Measurements from ENCODE around the gene TNFRSF13B. TPM values are rescaled to one million over a fixed set of nuclear protein-coding genes. Genes with fewer than 3 reads are reported as not detected.

The TNFRSF13B gene
- polyA plus RNA-seq, 1 of the 3 experiments (the other 2 are of a cell fraction) = not detected

DNA sequence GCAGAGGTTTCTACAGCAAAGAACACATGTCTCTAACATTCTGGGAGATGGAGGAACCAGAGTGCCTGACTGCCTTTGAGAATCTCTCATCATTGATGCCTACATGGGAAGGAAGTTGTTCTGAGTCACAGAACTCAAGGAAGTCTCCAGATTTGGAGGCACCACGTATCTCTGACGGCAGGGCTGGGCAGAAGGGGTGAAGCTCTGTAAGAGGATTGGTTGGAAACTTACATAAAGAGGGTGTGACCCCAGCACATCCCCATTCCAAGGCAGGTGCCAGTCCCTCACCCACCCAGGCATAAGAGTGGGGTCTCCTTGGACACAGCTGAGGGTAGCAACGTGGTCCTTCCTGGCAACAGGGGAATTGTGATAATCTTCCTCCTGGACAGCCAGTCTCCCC lies 17.4 kb downstream of the TNFRSF13B start:
- no peaks in the 10 kb centered on the region for H3K9me2 ChIP-seq
- H3K36me3 ChIP-seq (replicated peaks in 1 of 2; ENCODE audit: control insufficient read depth in 1 of 2, insufficient read depth in 2 of 2, low read length in 1 of 2) = no peaks in the 10 kb centered on the region
- CTCF ChIA-PET = no interaction called here
- H3K27ac ChIP-seq (ENCODE audit: low read depth in 2 of 2, low read length in 1 of 2) = no peak overlapping the region
- peaks cover 15% of the 10 kb centered on the region; the same call in 1 of the 2 replicates for H3K27me3 ChIP-seq (ENCODE audit: insufficient read depth)
- DNase-seq = no peak
- no peak overlapping the region for H3K4me3 ChIP-seq (ENCODE audit: low read depth in 2 of 2, low read length in 1 of 2)
- H3K4me1 ChIP-seq (ENCODE audit: control insufficient read depth in 1 of 2, insufficient read depth in 2 of 2, low read depth in 1 of 2, low read length in 1 of 2) = no peaks in the 10 kb centered on the region
- TF ChIP-seq MAX (IDR thresholded peaks at IDR 0.05; ENCODE audit: low read depth) = no peak
- no peak for TF ChIP-seq USF1 (IDR thresholded peaks at IDR 0.05; ENCODE audit: borderline replicate concordance, low read depth)
- TF ChIP-seq, protein P1, sequence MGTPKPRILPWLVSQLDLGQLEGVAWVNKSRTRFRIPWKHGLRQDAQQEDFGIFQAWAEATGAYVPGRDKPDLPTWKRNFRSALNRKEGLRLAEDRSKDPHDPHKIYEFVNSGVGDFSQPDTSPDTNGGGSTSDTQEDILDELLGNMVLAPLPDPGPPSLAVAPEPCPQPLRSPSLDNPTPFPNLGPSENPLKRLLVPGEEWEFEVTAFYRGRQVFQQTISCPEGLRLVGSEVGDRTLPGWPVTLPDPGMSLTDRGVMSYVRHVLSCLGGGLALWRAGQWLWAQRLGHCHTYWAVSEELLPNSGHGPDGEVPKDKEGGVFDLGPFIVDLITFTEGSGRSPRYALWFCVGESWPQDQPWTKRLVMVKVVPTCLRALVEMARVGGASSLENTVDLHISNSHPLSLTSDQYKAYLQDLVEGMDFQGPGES (IDR thresholded peaks at IDR 0.05; ENCODE audit: low read depth, low read length) = no peak
- no peak for TF ChIP-seq JUND (IDR thresholded peaks at IDR 0.05)
- no peaks in the 10 kb centered on the region for H3K9me3 ChIP-seq
- no peak overlapping the region for H2AFZ ChIP-seq (ENCODE audit: low read depth)
- no peak overlapping the region for H3K4me2 ChIP-seq
- no peak overlapping the region for H3K9ac ChIP-seq
- POLR2A ChIA-PET = no interaction called here
- H4K20me1 ChIP-seq (ENCODE audit: insufficient read depth) = no peaks in the 10 kb centered on the region
- 0% methylated on average over 3 of the region's 3 CpGs for WGBS (ENCODE audit: low lambda C conversion rate)
- H3K79me2 ChIP-seq (ENCODE audit: insufficient read depth) = no peaks in the 10 kb centered on the region
- no peaks in the 10 kb centered on the region for H3F3A ChIP-seq (replicated peaks; ENCODE audit: insufficient read depth)

- DNase-seq = no peak
- H2AFZ ChIP-seq (ENCODE audit: low read depth) = no peak overlapping the region
- H3K4me3 ChIP-seq (ENCODE audit: low read depth in 2 of 2, low read length in 1 of 2) = no peak overlapping the region
- POLR2A ChIA-PET = no interaction called here
- H4K20me1 ChIP-seq (ENCODE audit: insufficient read depth) = no peaks in the 10 kb centered on the region
- H3K4me1 ChIP-seq (ENCODE audit: control insufficient read depth in 1 of 2, insufficient read depth in 2 of 2, low read depth in 1 of 2, low read length in 1 of 2) = no peaks in the 10 kb centered on the region
- H3K9me2 ChIP-seq = no peaks in the 10 kb centered on the region
- TF ChIP-seq, protein P2, sequence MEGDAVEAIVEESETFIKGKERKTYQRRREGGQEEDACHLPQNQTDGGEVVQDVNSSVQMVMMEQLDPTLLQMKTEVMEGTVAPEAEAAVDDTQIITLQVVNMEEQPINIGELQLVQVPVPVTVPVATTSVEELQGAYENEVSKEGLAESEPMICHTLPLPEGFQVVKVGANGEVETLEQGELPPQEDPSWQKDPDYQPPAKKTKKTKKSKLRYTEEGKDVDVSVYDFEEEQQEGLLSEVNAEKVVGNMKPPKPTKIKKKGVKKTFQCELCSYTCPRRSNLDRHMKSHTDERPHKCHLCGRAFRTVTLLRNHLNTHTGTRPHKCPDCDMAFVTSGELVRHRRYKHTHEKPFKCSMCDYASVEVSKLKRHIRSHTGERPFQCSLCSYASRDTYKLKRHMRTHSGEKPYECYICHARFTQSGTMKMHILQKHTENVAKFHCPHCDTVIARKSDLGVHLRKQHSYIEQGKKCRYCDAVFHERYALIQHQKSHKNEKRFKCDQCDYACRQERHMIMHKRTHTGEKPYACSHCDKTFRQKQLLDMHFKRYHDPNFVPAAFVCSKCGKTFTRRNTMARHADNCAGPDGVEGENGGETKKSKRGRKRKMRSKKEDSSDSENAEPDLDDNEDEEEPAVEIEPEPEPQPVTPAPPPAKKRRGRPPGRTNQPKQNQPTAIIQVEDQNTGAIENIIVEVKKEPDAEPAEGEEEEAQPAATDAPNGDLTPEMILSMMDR (IDR thresholded peaks at IDR 0.05) = no peak
- TF ChIP-seq MAX (IDR thresholded peaks at IDR 0.05; ENCODE audit: low read depth) (no peak), YY1 (IDR thresholded peaks at IDR 0.05; ENCODE audit: low read depth) (no peak), GABPA (IDR thresholded peaks at IDR 0.05; ENCODE audit: low read depth) (no peak), POLR2AphosphoS5 (IDR thresholded peaks at IDR 0.05; ENCODE audit: low read depth, low read length) (no peak), NFIC (IDR thresholded peaks at IDR 0.05; ENCODE audit: borderline replicate concordance) (no peak), SMC3 (IDR thresholded peaks at IDR 0.05; ENCODE audit: low read depth, low read length) (no peak), GATA2 (CRISPR knock-in tag; IDR thresholded peaks at IDR 0.05) (no peak), RCOR1 (IDR thresholded peaks at IDR 0.05; ENCODE audit: low read length) (no peak), FOXJ3 (CRISPR knock-in tag; IDR thresholded peaks at IDR 0.05) (no peak), PBX3 (IDR thresholded peaks at IDR 0.05) (no peak)
- TF ChIP-seq, protein P1 (IDR thresholded peaks at IDR 0.05; ENCODE audit: low read depth, low read length) = no peak
- 36% methylated on average over 9 of the region's 9 CpGs for WGBS (ENCODE audit: low lambda C conversion rate)
- H3K27ac ChIP-seq (ENCODE audit: low read depth in 2 of 2, low read length in 1 of 2) = no peak overlapping the region
- H3K79me2 ChIP-seq (ENCODE audit: insufficient read depth) = no peaks in the 10 kb centered on the region
- CTCF ChIA-PET = no interaction called here
- peaks cover 15% of the 10 kb centered on the region; the same call in 1 of the 2 replicates for H3K27me3 ChIP-seq (ENCODE audit: insufficient read depth)
- H3K9ac ChIP-seq = no peak overlapping the region
- no peaks in the 10 kb centered on the region for H3F3A ChIP-seq (replicated peaks; ENCODE audit: insufficient read depth)
- no peak overlapping the region for H3K4me2 ChIP-seq
- H3K36me3 ChIP-seq (replicated peaks in 1 of 2; ENCODE audit: control insufficient read depth in 1 of 2, insufficient read depth in 2 of 2, low read length in 1 of 2) = no peaks in the 10 kb centered on the region
- H3K9me3 ChIP-seq = no peaks in the 10 kb centered on the region
Measured at GRCh38 chr17:16953841-16954240, 18.1 kb downstream of the TNFRSF13B start.
